Stimulated activated CD8-positive, alpha-beta memory T cell treated with anti-CD3 and anti-CD28 coated beads, Interleukin-4, amount 100 ng/mL, for 48 hours (primary cell): ENCODE results near the gene COL25A1.

Experiments
- DNase-seq: peaks from one replicate; pipeline ENCODE4 v3.0.0-alpha.2; 2020

Gene COL25A1

DNA sequence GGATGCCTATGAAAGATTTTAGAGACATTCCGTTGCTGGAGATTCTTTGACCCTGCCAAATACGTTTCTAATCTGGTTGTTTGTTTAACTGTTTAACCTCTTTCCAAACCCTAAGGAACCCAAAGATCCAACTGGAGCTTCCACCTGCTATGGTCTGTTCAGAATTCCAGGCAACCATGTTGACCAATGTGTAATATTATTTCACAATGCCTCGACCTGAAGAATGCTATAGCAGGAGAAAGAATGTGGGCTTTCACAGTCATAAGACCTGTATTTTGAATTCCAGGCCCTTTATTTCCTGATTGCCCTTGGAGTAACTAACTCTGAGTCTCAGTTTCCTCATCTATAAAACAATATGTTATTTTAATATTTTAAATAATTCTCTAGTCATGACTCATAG is 90.8 kb downstream of the COL25A1 start:
- DNase-seq, result no peak

DNA sequence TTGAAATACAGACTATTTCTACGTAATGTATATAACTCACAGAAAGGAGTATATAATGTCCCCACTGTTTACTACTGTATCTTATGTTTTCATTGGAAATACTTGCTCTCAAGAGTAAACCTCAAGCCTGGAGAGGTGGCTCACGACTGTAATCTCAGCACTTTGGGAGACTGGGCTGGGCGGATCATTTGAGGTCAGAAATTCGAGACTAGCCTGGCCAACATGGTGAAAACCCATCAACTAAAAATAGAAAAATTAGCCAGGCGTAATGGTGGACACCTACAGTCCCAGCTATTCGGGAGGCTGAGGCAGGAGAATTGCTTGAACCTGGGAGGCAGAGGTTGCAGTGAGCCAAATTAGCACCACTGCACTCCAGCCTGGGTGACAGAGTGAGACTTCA is 92.8 kb downstream of the COL25A1 start:
- no peak for DNase-seq

GRCh38 chr4:109207898-109208297 is 94.6 kb downstream of the COL25A1 start:
- DNase-seq, result no peak

GRCh38 chr4:109207061-109207460 is 95.4 kb downstream of the COL25A1 start:
- no peak for DNase-seq

DNA sequence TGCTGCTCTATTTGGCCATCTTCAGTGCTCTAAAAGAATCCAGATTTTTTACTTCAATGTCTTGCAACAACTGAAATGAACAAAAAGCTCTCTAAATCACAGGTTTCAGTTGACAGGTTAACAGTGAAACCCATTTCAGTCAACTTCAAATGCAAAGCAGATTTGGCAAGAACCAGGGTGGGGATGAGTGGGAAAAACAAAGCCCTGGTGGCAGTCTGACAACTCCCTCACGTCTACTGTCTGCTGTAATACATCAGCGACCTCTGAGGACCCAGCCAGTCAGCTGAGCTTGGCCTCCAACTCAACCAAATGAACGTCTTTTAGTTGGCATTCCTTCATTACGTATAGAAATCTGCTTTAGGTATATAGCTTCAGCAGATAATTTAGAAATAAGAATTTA is 95.8 kb downstream of the COL25A1 start:
- DNase-seq, result no peak

DNA sequence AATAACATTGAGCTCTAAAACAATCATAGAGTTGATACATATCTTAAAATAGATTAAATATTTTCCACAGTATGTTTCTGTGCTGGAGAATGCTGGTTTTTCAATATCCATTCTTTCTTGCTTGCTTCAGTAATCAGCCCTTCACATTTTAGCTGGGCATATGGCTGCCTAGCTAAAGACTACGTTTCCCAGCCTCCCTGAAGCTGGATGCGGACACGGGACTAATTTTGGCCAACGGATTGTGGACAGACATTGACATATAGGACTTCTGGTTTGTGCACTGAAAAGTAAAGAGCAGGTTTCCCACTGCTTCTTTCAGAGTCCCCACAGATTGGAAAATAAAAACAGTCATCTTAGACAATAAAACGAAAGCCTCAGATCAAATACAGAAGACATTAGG is 97.3 kb downstream of the COL25A1 start:
- DNase-seq, result no peak

DNA sequence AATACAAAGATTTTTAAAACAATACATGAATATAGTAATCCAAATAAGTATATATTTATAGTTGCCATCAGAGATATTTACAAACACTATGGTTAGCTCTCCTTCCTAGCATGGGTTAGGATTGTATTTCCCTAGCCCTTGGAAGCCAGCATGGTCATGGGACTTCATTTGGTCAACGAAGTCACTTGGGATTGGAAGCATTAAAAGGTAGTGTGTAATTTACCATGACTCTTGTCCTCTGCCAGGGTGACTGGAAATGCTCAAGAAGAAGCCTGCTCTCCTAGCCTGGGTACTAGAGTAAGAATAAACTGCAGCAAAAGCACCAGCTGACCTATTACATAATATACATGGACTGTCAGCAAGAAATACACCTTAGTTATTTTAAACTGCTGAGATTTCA is 102.9 kb downstream of the COL25A1 start:
- DNase-seq, result no peak

DNA sequence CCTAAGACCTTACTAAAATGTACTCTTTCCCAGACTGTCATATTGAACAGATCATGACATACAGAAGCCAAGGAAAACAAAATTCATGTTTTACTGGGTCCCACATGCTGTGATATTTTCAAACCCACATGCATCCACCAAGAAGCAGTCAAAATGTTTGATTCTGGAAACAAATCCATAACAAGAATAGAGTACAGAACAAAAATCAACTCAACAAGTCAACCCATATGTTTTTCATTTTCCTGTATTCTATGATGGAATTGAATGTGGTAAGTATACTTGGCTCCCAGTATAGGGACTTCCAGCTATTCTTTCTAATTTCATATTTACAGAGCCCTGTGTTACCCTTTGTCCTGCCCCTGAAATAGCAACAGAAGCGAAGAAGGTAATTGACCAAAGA is 106.8 kb downstream of the COL25A1 start:
- no peak for DNase-seq

GRCh38 chr4:109191216-109191615 is 111.2 kb downstream of the COL25A1 start:
- no peak for DNase-seq

DNA sequence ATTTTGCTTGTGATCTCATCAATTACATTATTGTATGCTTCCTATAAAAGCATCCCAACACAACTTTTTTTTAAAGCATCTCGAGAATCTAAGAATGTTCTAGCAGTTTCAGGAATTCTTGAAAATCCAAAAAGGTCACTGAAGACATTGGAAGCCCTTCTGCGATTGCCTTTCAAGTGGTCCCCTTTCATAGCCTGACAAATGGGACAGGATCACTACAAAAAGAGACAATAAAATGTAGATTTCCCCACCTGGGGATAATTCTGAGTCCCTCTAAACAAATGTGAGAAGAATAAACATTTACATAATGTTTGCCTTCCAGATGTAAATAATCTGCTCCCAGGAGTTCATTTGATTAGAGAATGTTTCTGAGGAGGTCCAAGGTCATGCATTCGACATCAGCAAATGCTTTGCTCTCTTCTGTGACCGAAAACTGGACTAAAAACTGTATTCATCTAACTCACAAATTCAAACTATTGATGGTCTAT is 116.0 kb downstream of the COL25A1 start:
- no peak for DNase-seq

- DNase-seq, result no peak
Measured at GRCh38 chr4:109185951-109186350, 116.5 kb downstream of the COL25A1 start.

- DNase-seq, result no peak
Measured at GRCh38 chr4:109185548-109185947, 116.9 kb downstream of the COL25A1 start.

DNA sequence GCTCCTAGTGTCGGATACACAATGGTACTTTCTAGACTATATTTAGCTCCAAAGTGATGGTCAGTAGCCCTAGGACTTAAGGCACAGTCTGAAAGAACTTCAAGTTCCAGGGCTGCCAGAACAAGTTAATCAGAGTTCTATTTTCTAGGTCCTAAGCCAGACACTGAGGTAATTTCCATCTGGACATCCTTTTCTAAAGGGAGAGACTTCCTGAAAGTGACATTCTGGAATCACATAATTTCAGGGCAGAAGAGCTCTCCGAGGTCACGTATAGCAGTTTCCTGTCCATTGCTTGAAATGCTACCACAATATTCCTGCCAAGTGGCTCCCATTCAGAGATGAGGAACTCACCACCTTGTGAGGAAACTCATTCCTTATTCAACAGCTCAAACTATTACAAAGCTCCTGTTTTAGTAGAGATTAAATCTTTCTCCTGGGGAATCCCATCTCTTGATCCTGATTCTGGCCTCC is 117.9 kb downstream of the COL25A1 start:
- DNase-seq, result no peak

DNA sequence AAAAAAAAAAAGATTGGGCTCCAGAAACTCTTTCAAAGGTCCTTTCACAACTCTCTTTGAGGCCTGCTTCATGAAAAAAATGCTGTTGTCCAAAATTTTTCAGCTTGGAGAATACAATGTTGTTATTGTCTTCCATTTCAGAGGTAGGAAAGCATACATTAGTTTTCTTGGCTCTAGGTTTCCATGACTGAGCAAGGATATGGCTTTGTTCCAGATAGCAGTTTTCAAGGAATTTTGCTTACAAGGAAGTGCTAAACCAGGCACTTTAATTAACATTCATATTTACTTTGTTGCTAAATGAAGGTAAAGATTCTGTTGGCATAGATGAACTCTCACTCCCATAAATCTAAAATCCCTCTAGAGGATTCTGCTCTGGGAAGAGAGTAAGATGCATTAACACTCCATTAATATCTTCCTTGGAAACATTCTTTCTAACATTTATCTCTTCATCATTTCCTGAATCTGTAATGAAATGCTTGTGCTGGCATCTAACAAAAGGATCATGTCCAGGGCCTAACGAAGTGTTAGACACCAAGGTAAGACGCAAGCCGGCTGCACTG is 118.4 kb downstream of the COL25A1 start:
- no peak for DNase-seq

GRCh38 chr4:109182696-109183095 is 119.8 kb downstream of the COL25A1 start:
- DNase-seq, result no peak

DNA sequence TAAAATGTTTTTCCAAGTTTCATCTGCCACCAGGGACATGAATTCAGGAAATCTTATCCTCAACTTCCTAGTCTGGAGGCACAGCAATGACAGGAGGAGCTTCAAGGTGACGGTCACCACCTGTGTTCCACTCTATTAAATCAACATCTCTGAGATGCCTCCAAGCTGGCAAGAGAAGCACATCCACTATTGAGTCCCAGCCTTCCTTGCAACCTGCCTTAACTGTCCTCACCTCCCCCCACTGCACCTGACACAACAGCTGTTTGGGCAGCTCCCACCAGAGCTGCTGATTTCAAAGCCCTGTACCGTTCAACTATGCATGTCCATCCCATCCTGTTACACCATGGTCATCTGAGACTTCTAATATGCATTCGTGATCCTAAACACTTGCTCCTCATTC is 123.4 kb downstream of the COL25A1 start:
- DNase-seq, result no peak

- no peak for DNase-seq
Measured at GRCh38 chr4:109177096-109177810, 125.2 kb downstream of the COL25A1 start.

DNA sequence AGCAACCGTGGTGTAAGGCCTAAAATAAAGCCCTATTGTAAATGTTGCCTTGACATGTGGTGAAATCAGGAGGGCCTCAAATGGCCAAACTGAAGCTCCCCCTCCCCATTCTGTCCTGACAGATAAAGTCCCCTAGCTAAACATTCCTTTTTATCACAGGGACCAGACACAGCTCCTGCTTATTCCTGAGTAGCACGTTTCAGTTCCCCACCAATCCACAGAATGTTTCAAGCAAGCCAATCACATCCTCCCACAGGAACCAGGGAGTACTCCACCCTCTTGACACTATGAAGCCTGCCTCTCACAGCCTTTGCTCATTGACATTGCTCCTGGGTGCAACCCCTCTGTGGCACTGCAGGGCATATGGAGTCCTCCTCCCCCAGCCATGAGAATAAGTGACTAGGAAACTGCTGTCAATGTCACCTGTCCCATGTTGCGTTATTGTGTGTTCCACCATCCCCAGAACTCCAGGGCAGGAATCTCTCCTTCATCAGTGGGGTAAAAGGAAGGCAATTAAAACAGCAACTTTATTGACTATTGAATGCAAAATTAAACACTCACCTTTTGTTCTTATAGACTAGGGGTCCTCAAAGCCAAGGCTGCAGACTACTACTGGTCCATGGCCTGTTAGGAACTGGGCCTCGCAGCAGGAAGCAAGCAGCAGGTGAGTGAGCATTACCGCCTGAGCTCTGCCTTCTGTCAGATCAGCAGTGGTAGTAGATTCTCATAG is 128.1 kb downstream of the COL25A1 start:
- no peak for DNase-seq

GRCh38 chr4:109172301-109172700 is 130.2 kb downstream of the COL25A1 start:
- no peak for DNase-seq

- DNase-seq, result no peak
Measured at GRCh38 chr4:109171070-109171469, 131.4 kb downstream of the COL25A1 start.

DNA sequence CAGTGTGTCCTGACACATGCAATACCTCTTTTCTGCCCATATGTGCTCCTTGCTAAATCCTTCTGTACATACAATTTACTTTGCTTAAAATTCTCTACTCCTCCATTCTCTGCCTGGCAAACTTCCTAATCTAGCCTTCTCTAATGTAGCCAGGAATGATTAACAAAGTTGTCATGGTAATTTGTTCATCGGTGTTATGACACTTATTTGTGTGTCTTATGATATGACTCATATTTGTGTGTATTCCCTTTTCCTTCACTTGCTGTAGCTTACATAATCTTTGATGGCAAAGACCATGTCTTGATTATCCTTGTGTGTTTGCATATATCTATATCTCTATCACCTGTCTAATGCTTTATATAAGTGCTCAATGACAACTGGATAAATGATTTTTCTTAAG is 133.3 kb downstream of the COL25A1 start:
- DNase-seq, result no peak

GRCh38 chr4:109166586-109166985 is 135.9 kb downstream of the COL25A1 start:
- no peak for DNase-seq

DNA sequence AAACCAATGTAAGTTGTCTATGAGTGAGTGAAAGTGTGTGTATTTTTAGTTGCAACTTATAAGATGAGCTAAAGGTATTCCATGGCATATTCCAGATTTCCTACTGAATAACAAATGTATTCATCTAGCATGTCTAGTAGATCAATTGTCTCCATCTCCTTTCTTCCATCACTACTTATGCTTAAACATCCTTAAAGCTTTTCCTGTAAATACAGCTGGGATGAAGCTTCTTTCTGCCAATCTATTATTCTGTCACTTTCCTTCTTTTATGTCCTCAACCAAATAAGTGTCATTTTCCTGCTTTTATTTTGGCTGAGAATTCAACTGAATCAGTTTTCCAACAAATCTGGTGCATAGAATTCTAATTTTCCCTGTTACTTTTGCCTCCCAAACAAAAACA is 136.3 kb downstream of the COL25A1 start:
- DNase-seq, result no peak

- DNase-seq, result no peak
Measured at GRCh38 chr4:109164011-109164410, 138.4 kb downstream of the COL25A1 start.
